HG02981 (cell line): ENCODE results near the gene MYCBP.
"Not testable (repeated sequence)": the region's sequence is repeated elsewhere in the genome, so short reads cannot be mapped to it uniquely, and the experiment has no call there.

Experiments
- ATAC-seq: cut with Tn5 transposase; IDR thresholded peaks from one replicate; pipeline ENCODE4 v1.9.1; 2021; ENCODE audit warnings: mild to moderate bottlenecking, moderate library complexity; ENCODE audit not compliant: unreplicated experiment

The MYCBP gene, protein sequence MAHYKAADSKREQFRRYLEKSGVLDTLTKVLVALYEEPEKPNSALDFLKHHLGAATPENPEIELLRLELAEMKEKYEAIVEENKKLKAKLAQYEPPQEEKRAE

DNA sequence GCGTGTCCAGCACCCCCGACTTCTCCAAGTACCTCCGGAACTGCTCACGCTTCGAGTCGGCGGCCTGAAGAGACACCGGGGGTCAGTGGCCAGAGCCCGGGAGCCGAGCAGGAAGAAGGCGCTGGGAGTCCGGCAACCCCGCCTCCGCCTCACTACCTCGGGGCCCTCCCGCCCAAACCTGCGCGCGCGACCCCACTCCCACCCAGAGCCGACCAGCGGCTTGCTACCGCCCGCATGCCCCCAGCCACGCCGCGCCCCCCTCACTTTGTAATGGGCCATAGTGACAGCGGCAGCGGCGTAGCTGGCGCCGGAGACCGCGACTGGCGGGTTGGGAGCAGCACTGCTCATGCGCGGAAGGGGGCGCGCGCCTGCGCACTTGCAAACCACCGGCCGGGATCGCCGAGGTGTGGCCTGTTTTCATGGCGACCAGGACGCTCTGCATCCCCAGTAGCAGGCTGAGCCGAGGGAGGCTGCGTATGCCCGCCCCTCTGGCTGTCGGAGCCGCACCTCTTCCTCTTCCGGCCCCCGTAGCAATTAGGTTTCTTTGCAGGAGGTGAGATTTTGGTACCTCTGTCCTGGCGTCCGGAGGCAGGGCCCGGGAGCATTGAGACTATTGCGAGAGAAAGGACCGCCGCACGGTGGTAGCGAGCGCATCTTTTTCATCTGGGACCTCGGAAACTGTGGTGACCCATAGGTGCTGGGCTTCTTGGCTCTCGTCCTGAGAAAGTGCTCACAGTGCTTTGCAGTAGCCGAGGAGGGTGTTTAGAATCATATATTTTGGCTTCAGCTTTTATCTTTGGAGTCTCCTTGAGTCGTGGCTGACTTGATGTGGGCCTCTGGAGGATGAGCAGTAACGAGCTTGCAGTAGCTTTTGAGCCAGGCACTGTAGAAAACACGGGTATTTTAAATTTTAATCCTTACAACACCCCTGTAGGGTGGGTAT, at the start of gene MYCBP:
TSS of gene MYCBP (minus strand) at position 322 of the 943 bp plus-strand sequence. CDS start at position 279, 43 bp downstream.
- ATAC-seq = peak; percentile 96

DNA sequence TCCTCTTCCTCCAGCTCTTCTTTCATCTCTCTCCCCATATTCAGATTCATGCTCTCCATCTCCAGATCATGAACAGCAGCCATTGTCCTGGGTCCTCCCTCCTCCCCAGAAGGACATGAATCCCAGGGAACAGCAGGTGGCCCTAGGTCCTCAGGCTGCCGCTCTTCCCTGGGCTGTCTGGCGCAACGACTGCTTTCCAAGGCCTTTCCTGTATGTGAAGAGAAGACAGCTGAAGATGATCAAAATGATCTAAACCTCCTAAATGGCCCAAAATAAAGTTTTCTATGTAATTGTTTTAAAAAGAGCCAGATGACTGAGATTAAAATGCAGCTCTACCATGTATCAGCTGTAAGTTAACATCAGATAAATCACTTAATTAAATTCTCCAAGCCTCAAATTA, 46.0 kb upstream of the MYCBP start:
- ATAC-seq = no peak

DNA sequence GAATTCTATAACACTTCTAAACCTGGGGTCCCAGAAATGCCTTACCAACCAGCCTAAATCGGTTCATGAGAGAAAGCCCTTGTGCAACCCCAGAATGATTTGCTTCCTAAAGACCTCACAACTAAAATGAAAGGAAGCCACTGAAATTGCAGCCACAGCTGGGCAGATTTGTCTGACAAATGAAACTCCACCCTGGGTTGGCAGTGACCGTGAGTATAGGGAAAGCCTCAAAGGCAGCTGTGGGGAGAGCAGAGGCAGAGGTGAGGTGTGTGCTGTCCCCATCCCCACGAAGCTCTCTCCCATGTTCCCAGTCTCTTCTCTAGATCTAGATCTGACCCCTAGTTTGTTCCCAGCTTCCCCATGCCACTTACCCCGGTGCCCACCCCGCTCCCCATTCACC, 45.4 kb upstream of the MYCBP start:
- no peak for ATAC-seq

DNA sequence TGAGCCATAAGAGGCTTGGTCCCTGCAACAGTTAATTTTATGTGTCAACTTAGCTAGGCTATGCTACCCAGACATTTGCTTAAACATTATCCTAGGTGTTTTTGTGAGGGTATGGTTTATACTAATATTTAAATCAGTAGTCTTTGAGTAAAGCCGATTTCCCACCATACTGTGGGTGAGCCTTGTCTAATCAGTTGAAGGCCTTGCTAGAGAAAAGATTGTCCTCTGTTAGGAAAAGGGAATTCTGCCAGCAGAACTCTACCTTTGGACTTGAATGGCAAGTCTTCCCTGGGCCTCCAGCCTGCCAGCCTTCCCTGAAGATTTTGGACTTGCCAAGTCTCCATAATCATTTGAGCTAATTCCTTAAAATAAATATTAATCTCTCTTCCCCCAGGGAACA, 44.6 kb upstream of the MYCBP start:
- ATAC-seq = no peak

DNA sequence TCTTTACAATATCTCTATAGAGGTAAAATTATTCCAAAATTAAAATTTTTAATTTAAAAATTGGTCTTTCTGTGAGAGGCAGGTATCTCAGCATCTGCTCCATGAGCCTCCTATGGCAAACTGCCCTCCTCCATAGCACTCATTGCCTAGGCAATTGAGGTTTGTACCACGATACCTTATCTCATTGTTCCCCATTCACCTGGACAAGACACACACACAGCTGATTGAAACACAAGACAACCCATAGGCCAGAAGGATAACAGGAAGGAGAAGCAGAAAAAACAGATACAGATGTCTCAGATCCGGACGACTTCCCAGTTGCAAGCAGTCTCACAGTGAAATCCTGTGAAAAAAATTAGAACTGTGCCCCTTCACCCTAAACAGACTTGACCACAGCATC, 44.2 kb upstream of the MYCBP start:
- no peak for ATAC-seq

DNA sequence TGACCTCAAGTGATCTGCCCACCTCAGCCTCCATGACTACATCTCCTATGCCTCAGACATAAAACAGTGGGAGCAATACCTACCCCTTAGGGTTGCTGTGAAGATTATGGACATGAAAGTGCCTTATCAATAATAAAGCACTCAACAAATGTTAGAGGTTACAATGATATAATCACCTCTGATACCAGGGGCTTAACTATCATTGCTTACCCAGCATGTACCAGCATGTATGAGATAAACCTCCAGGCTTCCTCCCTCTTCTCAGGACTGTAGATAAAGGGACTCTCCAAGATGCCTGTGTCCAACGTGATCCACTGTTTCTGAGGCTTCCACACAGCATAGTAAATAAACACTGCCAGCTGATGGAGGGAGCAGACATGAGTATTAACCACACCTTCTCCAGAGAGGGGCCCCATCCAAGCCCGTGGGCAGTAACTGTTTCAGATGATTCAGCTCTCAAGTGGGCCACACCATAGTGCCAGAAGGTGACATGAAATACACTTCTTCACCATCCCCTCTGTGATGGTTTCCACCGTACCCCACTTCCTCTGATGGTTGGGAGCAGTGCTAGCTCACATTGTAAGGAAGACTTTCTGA, 42.3 kb upstream of the MYCBP start:
- ATAC-seq = no peak

DNA sequence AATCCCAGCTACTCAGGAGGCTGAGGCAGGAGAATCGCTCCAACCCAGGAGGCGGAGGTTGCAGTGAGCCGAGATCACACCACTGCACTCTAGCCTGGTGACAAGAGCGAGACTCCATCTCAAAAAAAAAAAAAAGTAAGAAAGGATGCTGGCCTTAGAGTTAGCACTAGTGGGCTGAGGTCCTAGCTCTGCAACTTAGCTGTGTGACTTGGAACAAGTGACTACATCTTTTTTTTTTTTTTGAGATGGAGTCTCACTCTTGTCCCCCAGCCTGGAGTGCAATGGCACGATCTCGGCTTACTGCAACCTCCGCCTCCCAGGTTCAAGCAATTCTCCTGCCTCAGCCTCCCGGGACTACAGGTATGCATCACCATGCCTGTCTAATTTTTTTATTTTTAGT, 41.8 kb upstream of the MYCBP start:
- ATAC-seq = not testable (repeated sequence)

DNA sequence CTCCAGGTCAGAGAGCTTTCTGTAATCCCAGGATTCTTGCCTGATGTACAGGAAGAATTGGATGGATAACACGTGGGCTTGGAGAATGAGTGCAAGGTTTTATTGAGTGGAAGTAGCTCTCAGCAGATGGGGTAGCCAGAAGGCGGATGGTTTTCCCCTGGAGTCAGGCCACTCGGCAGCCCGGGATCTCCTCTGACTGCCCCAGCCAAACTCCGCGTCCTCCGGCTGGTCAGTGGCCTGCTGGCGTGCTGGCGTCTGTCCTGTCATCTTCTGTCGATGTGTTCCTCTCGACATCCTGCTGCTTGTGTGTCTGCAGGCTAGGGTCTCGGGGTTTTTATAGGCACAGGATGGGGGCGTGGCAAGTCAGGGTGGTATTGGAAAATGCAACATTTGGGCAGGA, 35.7 kb upstream of the MYCBP start:
- no peak for ATAC-seq

DNA sequence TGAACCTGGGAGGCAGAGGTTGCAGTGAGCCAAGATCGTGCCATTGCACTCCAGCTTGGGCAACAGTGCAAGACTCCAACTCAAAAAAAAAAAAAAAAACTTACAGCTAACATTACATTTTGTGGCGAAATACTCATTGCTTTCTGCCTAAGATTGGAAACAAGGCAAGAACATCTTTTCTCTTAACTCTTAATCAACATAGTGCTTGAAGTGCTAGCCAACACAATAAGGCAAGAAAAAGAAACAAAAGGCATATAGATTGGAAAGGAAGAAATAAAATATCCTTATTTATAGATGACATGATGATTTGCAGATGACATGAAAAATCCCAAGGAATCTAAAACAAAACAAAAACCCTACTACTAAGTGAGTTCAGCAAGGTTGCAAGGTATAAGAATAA, 32.8 kb upstream of the MYCBP start:
- no peak for ATAC-seq

DNA sequence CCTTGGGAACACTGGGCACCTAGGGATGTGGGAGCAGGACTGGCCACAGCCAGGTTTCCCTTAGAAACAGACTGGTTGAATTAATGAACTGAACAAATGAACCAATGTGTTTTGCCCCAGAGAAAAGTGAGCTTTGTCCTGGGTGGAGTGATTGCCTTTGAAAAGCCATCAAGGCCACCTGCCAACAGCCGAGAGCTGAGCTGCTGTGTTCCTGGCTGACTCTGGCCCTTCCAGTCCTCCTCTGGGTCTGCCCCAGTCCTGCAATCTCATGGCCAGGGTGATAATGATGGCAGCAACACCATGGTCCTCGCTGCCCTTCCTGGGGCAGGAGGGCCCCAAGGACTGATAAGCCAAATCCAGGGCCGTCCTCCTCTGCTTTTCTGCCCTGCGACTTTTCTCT, 26.4 kb upstream of the MYCBP start:
- no peak for ATAC-seq

DNA sequence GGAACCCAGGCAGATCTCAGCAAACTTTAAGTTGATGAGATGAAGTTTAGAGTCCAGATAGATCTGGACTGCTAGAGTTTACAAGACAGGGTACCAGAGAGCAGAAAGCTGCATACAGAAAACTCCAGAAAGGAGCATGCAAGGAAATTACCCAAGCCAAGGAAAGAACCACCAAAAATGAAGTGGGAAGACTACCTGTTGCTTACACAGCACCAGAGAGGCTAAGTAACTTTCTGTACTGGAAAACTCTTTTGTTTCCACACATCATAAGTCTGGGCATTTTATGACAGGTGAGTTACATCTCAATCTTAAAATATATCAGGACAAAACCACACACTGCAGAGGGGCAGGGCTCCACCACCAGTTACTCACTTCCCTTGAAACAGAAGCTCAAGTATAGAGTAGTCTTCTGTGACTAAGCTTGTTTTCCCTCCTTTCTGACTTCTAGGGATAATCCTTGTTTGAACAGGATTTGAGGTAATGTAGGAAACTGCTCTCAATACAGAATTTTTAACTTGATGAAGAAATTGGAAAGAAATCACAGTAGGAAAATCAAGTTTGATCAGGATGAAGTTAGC, 25.6 kb upstream of the MYCBP start:
- ATAC-seq = no peak

DNA sequence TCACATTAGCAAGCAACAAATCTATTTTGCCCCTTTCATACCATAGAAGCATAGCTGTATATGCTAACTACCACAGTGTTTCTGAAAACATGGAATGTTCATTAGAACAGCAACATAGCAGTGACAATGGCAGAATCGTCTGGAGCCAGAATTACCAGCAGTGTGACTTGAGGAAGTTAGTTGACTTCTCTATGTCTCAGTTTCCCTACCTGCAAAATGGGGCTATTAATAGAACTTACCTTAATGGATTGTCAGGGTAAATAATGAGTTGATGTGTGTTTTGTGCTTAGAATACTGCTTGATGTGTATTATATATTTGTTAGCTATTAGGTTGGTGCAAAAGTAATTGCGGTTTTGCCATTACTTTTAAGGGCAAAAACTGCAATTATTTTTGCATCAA, 23.0 kb upstream of the MYCBP start:
- no peak for ATAC-seq

DNA sequence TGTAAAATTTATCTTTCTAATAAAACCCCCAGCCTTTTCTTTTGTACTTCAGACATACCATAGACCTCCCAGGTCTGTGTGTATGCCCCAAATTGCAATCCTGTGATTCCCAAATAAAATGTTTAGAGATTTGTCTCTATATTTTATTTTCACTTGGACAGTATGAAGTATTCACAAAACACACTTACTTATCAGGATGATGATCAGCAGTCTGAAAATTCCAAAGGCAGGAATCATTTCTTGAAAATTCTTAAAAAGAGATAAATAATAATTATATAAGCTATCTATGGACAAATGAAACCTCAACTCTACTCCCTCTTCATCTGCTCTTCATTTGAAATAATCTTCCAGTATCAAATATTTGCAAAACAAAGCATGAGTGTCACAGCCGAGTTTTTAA, 19.8 kb upstream of the MYCBP start:
- no peak for ATAC-seq

DNA sequence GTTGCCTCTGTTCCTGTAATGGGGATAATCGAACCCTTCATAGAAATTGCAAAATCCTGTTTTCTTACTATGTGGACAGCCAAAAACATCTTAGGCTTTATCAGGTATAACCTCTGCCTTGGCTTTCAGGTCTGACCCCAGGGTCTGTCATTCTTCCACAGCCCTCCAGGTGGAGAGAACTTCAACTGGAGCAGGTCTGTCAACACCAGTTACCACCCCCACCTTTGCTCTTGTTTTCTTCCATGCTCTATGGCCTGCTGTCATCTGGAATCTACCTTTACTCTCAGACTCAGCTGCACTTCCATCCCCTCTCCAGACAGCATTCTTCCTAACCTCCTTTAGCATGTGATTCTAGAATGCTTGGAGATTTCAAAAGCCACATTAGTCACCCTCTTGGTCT, 18.6 kb upstream of the MYCBP start:
- ATAC-seq = no peak

DNA sequence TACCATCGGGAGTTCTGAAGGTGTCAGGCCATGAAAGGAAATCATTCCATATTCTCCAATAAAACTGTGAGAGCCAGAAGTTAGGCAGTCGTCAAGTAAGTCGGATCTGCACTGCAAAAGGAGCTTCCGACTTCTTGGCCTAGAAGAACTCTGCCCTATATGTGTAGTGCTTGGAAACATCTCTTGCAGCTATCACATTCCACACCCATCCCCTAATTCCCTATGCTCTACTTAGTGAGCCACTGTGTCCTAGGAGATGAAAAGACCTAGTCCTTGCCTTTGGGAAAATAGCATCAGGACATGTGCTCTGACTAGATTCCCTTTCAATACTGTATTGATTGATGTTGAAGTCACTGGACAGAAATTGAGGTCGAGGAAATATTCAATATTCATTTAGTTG, 16.4 kb upstream of the MYCBP start:
- ATAC-seq = no peak

DNA sequence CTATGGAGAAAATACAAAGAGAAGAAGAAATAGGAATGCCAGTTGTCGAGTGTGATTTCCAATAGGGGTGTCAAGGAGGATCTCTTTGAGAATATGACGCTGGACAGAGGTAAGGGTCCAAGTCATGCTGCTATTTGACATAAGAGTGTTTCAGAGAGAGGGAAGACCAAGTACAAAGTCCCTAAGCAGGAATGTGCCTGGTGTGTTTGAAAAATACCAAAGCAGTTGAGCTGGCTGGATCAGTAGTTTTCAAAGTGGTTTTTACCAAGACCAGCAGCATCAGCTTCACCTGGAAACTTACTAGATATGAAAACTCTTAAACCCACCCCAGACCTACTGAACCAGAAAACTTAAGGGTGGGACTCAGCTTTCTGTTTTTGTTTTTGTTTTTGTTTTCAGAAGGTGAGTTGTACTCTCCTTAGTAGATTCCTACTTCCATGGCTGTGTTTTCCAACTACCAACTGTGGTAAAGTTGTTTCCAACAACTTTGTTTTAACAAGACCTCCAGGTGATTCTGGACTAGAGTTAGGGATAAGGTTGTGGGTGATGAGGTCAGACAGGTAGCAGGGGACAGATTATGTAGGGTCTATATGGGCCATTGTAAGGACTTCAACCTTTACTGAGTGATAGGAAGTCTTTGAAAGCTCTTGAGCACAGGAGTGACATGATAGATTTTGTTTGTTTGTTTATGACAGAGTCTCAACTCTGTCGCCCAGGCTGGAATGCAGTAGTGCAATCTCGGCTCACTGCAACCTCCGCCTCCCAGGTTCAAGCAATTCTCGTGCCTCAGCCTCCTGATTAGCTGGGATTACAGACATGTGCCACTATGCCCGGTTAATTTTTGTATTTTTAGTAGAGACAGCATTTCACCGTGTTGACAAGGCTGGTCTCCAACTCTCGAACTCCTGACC, 15.5 kb upstream of the MYCBP start:
- ATAC-seq = no peak

DNA sequence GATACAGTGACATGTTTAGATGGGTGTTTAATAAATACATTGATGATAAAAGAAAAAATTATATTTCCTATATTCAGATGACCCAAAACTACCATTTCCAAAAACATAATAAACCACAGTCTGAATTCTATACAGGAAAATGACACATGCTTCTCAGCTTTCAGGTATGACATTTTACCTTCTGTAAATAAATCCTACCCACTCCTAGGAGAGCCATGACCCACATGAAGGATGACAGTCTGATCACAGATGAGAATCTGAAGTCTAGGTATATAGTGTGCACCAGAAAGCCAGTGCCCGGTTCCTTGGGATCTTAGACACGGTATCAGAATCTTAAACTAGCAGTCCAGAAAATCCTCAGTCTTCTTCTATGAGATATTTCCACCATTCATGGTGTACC, 11.9 kb upstream of the MYCBP start:
- ATAC-seq = no peak

DNA sequence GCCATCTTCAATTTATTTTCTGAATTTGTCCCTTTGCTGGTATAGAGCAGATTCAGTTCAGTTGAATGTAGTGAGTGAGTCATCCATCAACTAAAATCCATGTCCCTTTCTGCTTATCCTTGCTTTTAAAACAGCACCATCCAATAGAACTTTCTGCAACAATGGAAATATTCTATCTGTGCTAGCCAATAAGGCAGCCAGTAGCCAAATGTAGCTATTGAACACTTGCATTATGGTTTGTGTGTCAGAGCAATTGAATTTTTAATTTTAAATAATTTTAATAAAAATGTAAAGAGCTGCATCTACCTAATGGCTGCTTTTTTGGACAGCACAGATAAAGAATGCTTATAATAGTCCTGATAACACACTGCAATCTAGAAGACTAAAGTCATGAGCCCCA, 8.3 kb upstream of the MYCBP start, which contains the start of gene GJA9:
TSS of gene GJA9 (minus strand) at position 101 of the 400 bp plus-strand sequence. CDS start 5,489 bp downstream, outside the sequence.
- no peak for ATAC-seq

DNA sequence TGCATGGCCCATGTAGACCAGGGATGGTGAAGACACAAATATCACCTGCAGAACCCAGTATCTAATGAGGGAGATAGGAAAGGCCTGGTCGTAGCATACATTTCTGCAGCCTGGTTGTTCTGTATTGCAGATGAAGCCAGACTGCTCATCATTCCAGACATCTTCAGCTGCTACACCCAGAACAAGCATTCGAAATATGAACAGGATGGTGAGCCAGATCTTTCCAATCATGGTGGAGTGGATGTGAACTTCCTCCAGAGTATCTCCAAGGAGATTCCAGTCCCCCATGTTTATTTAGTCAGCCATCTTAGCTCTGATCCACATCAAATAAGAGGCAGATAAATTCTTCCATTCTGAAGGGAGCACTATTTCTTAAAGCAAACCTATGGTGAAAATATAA, 2.7 kb upstream of the MYCBP start:
- ATAC-seq = no peak

DNA sequence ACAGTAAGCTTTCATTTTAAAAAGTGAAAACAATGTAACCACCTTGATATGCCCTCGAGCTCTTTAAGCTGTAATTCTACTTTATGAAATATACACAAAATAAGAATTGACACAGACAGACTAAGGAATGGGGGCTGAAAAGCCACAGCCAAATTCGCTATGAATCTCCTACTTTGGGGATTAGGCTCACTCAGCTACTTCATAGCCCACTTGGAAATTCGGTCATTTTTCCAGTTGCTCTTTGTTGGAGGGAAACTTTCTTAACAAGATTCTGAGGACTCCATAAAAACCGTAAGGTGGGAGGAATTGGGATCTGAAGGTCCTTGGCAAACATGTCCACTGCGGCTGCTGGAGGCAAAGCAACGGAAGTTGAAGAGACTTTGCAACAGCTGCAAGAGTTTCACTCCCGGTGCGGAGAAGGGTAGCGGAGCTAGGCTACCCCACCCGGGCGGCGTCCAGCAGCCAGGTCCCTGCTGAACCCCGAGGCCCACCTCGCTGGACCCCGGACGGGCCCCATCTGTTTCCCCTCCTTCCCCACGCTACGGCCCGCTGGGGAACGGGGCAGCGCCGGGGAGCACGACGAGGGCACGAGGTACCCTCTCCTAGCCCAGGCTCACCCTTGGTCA, 634 bp downstream of the MYCBP start:
- ATAC-seq = peak; percentile 13
